ENCODE results near the gene GFOD2.

GFOD2 gene

DNA sequence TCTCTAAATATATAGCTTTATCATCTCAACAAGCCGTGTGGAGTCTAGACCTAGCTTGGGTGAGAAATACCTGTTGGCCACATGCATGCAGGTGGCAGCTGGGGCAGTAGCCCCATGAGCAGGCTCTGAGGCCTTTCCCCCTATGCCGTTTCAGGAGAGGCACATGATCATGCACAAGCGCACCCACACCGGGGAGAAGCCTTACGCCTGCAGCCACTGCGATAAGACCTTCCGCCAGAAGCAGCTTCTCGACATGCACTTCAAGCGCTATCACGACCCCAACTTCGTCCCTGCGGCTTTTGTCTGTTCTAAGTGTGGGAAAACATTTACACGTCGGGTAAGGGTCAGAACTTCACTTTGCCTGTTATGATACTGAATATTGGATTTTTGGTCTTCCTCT, 90.9 kb downstream of the GFOD2 start:
- no peak for DNase-seq

All from DMS 273 treated with DMSO at 0.1 percent for 48 hours (cell line).